OCI-LY1 (cell line): ENCODE measurements around the gene SNAI1.

Source experiments
- EZH2 ChIP-seq: fragments of 200-600 bp; sonication (generic), shearing (Covaris generic); IDR thresholded peaks from 2 replicates; pipeline ENCODE4 v1.8.0; 2017; ENCODE audit warnings: borderline replicate concordance, mixed run types, mild to moderate bottlenecking, antibody characterized with exemption, low read length, moderate library complexity, mixed read lengths
- TF ChIP-seq, protein P1 (sequence below): fragments of 200-600 bp; sonication (generic), shearing (Covaris generic); IDR thresholded peaks from 2 replicates; pipeline ENCODE4 v1.5.1; 2017; ENCODE audit warnings: mild to moderate bottlenecking, antibody characterized with exemption, low read length, moderate library complexity, mixed read lengths

DNA sequence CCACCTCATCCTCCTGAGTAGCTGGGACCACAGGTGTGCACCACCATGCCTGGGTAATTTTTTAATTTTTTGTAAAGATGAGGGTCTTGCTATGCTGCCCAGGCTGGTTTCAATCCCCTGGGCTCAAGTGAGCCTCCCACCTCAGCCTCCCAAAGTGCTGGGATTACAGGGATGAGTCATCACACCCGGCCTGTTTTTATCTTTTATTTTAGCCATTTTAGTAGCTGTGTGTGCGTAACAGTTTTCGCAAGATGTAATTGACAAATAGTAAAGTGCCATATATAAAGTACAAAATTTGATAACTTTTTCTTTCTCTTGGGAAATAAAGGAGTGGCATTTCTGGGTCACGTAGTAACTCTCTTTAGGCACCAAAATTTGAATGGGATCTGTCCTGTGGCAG is 21.4 kb downstream of the SNAI1 start:
- TF ChIP-seq, protein P1, sequence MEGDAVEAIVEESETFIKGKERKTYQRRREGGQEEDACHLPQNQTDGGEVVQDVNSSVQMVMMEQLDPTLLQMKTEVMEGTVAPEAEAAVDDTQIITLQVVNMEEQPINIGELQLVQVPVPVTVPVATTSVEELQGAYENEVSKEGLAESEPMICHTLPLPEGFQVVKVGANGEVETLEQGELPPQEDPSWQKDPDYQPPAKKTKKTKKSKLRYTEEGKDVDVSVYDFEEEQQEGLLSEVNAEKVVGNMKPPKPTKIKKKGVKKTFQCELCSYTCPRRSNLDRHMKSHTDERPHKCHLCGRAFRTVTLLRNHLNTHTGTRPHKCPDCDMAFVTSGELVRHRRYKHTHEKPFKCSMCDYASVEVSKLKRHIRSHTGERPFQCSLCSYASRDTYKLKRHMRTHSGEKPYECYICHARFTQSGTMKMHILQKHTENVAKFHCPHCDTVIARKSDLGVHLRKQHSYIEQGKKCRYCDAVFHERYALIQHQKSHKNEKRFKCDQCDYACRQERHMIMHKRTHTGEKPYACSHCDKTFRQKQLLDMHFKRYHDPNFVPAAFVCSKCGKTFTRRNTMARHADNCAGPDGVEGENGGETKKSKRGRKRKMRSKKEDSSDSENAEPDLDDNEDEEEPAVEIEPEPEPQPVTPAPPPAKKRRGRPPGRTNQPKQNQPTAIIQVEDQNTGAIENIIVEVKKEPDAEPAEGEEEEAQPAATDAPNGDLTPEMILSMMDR: no peak
- TF ChIP-seq EZH2: no peak
